KBM-7 (cell line): ENCODE results near the gene AP1S3.
"Not testable (repeated sequence)": the region's sequence is repeated elsewhere in the genome, so short reads cannot be mapped to it uniquely, and the experiment has no call there.

Source experiments
- DNase-seq: peaks from one replicate; pipeline ENCODE4 v3.0.0-alpha.2; 2015
- in situ Hi-C: fragments of 300-500 bp; cut with MboI; formaldehyde crosslinking; loops from 2 replicates; pipeline ENCODE4 v1.14.3; 2020; ENCODE audit warnings: low sequenced_read_pairs, low pct_unique_long_range_greater_than_20kb, mixed read lengths

Gene AP1S3

DNA sequence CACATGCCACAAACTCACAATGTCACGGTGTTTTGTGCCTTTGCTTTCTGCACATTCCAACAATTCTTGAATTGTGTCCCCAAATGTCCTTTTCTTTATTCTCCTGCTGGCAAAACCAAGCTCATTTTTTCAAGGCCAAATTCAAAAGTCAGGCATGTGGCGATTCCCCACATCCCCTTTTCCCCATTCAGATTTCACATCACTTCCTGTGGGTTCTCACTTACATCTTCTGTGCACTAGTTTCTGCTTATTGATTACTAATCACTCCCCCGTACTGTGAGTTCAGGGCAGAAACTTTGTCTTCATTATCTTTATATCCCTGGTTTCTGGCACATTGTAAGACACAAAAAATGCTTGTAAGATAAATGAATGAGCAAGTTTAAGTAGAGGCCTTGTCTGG is 69.2 kb downstream of the AP1S3 start:
- DNase-seq: peak; percentile 32
- in situ Hi-C loops: no loop called here

DNA sequence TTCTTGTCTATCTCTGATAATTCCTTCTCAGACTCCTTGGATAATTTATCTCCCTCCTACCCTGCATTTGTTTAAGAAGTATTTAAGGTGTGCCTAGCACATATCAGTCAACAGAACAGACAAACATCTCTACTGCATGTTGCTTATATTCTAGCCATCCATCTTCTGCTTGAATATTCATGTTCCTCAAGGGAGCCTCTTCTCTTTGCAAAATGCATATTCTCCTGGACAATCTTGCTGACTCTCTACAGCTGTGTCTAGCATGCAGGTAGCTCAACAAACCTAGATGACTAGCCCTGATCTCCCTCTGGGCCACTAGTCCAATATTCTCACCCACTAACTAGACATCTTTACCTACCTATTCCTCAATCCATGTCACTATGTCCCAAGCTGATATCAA is 70.0 kb downstream of the AP1S3 start:
- DNase-seq: no peak
- in situ Hi-C loops: no loop called here

DNA sequence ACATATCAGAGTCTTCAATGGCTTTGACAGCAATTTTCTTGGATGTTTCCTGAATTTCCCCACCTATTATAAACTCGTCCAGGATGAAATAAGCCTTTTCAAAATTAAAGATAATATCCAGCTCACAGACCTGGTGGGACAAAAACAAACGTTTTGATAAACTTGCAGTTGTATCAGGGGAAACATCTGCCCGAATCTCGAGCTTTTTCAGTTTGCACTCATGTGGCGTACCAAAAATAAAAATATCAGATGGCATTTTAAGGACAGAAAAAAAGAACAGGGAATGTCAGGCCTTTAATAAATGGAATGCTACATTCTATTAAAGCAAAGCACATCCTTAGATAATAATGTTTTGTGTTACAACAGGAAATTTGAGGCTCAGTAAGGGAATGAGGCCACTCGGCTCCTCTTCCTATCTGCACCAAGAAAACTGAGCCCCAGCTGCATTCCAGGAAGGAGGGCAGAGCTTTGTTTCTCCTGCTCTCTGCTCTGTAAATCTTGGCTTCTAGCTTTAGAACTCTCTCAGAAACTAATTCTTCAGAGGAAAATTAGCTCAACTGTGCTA is 72.1 kb downstream of the AP1S3 start:
- no peak for DNase-seq
- in situ Hi-C loops: no loop called here

DNA sequence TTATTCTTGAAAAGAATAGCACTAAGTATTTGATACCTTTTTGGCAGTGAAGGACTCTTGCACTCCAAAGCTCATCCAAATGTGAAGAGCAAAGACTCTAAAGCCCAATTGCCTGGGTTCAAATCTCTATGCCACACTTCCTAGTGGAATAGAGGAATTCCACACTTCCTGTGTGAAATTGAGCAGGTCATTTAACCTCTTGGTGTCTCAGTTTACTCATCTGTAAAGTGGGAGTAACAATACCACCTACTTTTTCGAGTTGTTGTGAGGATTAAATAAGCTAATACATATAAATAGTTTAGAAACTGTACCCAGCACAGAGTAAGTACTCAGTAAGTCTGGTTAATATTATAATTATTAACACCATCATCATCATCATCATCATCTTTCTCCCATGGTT is 72.6 kb downstream of the AP1S3 start:
- no peak for DNase-seq
- in situ Hi-C loops: no loop called here

DNA sequence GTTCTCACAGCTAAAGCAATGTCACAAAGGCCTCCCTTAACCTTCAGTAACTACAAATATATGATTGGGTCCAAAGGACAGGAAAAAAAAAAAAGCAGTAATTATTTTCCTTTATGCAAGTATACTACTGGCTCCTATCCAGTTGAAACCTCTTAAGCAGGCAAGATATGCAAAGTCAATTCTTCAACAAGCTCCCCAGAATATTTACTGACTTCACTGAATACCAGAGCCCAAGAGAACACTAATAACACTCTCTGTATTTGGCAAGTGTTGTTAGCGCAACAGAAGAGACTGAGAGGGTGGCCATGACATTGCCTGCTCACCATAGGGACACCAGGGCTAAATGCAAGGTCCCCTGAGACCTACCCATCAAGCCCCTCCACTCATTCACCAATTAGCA is 74.5 kb downstream of the AP1S3 start:
- no peak for DNase-seq
- in situ Hi-C loops: no loop called here

DNA sequence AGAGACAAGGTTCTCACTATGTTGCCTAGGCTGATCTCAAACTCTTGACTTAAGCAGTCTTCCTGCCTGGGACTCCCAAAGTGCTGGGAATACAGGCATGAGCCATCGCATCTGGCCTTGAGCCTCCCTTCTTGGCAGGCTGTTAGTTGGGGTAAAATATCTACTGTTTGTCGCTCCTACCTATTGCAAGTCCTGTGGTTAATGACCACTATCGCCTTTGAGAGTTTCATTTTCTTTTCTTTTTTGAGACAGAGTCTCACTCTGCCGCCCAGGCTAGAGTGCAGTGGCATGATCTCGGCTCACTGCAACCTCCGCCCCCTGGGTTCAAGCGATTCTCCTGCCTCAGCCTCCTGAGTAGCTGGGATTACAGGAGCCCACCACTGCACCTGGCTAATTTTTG is 75.6 kb downstream of the AP1S3 start:
- in situ Hi-C loops, DNase-seq: not testable (repeated sequence)

DNA sequence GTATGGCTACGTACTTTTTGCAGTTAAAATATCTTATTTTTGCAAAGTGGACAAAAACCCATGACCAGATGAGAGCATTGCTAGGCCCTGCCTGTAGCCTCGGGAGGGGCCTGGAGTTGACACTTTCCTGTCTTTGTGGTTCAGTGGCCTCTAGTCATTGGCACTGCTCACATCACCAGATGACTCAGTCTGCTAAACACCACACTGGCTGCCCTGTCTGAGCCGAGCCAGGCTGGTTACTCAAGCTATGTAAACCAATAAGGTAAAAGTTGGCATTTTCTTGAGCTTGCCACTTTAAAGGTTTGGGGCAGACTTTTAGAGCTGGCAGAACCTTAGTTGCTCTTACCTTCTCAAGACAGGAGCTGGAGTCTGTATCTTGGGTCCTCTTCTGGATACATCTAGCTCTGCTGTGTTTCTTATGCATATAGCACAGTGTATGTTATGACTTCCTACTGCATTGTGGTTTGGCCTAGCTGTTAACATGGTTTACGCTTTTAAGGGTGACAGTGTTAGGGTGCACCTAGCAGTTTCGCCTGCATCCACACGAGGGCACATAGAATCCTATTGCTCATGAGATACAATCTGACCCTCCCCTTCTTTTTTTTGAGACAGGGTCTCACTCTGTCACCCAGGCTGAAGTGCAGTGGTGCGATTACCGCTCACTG is 76.4 kb downstream of the AP1S3 start:
- DNase-seq: peak; percentile 3
- in situ Hi-C loops: no loop called here

DNA sequence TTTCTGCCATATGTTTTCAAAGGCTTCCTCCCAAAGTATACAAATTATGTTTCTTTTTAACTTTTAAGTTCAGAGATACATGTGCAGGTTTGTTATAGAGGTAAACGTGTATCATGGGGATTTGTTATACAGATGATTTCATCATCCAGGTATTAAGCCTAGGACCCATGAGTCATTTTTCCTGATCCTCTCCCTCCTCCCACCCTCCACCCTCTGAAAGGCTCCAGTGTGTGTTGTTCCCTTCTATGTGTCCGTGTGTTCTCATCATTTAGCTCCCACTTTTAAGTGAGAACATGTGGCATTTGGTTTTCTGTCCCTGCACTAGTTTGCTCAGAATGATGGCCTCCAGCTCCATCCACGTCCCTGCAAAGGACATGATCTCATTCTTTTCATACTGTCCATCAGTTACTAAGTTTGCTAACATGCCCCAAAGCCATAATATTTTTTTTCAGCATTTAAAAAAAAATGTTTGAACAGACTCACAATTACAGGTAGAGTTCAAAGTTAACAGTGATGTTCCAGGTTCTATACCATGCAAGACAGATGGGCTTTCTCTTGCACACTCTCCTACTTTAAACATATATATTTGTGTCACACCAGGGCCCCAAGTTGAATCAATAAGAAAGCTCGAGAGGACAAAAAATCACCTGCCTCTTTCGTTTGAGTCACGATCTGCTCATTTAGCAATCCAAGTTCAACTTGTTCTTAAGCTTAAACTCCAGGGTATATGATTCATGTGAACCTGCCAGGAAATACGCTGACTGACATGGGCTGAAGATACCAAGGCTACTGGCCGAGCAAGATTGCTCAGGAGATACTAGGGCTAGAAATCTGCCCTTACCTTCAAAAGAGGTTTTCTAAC is 77.6 kb downstream of the AP1S3 start:
- in situ Hi-C loops: no loop called here
- DNase-seq: no peak

DNA sequence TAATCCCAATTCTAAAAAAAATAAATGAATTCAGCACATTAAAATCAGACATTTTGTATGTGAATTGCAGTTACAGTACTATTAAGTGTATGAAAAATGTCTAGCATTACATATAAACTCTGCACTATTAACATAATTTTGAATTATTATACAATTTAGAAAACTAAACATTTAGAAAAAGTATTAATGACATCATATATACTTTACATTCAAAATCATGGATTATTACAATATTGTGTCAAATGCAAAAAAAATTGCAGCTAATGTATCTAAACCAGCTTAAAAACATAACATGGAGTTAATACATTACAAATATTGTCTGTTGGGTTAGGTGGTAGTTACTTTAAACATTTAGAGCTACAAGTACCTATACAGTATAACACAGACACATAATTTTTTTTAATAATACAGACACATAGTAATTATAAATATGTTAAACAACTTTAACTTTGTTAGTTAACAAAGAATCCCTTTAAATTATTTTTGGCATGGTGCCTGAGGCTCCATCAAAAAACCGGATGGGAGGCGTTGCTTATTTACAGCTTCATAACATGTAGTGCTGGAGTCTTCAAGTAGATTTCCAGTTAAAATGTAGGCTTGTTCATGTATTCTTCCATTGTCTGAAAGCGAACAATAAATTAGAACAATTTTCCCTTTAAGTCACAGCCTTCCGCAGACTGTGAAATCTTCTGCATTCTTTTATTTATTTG is 79.1 kb downstream of the AP1S3 start:
- in situ Hi-C loops: no loop called here
- no peak for DNase-seq

DNA sequence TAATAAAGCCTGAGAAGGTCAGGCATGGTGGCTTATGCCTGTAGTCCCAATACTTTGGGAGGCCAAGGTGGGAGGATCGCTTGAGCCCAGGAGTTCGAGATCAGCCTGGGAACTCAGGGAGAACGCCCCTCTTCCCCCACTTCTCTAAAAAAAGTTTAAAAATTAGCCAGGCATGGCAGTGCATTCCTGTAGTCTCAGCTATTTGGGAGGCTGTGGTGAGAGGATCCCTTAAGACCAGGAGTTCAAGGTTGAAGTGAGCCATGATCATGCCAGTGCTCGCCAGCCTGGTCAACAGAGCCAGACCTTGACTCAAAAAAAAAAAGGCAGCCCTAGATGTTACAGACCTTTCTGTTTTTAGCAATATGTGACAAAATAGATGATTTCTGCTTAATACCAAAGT is 83.4 kb downstream of the AP1S3 start:
- no peak for DNase-seq
- in situ Hi-C loops: no loop called here

DNA sequence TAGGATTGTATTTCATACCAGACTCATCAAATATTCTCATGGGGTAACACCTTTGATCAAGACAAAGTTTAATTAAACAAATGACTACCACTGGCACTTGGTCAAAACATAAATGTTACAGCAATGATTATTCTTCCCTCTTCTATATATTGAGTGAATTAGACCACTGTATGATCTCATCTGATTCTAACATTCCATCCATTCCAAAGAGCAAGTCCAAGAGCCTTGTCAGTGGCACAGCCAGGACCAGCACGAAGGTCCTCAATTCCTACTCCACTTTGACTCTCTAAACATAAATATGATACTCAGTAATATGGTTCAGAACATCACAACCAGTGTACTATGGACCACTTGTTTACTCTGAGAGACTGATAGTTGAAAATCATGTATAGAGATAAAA is 86.4 kb downstream of the AP1S3 start:
- DNase-seq: no peak
- in situ Hi-C loops: no loop called here

DNA sequence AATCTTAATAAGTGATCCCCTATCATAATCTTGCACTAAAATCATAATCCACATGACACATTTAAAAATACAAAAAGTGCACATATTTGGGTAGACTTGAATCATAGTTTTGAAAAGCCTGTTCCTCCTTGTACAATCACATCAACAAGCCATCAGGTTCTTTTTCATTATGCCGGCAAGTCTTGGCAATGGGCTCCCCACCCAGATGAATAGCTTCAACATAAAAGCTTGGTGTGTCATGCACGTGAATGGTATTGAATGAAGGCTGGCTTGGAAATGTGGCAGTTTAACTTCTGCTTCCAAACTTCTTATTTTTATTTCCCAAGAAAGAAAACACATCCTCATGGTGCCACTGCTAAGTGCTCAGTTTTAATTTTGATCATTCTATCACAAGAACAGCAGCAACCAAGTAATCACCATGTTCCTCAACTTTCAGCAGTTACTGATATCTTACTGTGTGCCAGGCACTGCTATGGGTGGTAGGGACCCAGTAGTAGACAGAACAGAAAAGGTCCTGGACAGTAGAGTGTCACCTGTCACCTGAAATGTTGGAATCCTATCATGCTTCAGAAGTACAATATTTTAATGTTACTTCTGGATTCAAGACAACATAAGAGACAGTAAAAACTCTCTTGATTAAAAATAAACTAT is 89.9 kb downstream of the AP1S3 start:
- in situ Hi-C loops: no loop called here
- DNase-seq: no peak

DNA sequence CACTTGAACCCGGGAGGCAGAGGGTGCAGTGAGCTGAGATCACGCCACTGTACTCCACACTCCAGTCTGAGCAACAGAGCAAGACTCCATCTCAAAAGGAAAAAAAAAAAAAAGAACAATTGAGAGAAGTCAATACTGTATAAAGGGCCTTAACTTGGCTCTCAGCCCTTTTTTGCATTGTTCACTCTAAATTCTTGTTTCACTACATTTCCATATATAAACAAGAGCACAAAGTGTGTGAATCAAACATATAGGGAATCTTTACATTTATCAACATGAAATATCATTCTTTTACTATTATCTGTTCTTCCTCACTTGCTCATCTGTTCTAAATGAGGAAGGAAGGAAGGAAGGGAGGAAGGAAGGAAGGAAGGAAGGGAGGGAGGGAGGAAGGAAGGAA is 90.8 kb downstream of the AP1S3 start:
- in situ Hi-C loops: no loop called here
- DNase-seq: no peak

DNA sequence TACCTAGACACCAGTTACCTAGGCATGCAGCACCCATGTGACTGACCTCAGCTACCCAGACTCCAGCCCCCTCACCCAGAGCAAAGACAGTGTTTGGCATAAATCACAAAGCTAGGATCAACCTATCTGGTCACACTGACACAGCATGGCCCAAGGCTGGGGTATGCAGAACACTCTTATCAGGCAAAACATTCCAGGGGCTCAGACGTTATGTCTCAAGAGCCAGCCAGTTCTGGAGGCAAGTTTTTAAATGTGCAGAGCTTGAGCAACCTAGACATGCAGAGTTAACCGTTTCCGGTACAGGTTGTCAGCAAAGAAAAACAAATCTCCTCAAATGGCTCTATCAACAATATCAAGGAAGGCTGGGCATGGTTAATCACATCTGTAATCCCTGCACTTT is 92.8 kb downstream of the AP1S3 start:
- in situ Hi-C loops: no loop called here
- DNase-seq: no peak

DNA sequence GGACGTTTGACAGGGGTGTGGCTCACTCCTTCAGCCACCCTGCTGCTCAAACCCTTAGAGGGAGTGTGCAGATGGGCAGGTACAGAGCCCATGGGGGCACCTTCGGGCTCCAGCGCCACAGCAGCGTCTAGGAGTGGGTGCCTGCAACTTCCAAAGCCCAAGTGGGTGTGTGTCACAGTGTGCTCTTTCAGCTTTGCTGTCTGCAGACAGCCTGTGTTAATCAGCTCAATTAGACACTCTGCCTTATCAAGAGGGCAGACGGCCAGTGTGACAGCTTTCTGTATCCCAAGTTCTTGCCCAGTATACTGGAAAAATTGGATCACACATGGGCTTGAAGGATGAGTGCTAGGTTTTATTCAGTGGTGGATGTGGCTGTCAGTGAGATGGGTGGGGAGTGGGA is 96.7 kb downstream of the AP1S3 start:
- in situ Hi-C loops: no loop called here
- no peak for DNase-seq

DNA sequence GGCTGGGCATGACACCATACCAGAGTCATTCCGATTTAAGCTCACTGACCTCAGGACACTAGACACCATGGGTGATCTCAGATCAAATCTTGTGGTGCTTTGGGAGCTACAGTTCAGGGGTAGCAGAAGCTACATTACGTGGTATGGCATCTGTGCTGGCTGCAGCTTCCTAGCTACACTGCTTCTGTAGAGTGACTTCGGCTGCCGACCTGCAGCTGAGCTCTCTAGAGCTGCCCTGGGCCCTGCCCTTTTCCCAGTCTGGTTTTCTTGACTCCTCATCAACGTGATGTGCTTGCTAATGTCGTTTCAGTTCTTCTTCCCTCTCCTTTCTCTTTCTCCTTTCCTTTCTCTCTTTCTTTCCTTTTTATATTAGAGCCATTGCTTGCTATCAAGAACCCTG is 100.2 kb downstream of the AP1S3 start:
- DNase-seq: no peak
- in situ Hi-C loops: no loop called here

DNA sequence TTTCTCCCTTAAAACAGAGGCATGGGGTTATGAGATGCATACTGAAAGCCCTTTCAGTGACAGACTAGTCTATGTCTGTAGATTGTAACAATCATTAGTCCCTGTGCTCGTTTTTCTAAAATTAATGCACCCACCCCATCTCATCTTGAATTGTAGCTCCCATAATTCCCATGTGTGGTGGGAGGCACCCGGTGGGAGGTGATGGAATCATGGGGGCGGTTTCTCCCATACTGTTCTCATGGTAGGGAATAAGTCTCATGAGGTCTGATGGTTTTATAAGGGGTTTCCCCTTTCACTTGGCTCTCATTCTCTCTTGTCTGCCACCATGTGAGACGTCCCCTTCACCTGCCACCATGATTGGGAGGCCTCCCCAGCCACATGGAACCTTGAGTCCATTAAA is 100.9 kb downstream of the AP1S3 start:
- no peak for DNase-seq
- in situ Hi-C loops: no loop called here

DNA sequence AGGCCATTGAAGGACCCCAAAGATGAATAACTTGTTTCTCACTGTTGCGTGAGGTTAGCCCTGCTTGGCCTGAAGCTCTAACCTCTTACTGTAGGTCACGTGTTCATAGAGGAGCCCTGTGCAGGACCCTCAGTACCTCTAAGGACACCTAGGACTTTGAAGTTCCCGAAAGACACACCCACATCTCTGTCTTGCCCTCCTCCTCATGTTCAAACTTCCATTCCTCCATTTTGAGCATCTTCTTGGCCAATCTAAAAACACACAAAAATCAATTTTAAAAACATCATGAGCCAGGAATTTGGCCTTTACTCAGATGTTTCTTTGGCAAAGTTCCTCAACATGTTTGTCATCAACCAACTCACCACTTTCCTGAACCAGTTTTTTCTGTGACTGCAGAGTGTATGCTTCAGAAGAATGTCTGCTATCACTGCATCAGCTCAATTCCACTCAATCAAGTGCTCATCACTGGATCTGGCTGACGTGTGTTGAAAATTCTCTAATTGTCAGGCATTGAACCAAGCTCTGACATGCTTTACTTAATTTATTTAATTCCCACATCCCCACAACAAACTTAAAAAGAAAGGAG is 101.6 kb downstream of the AP1S3 start:
- DNase-seq: no peak
- in situ Hi-C loops: no loop called here

DNA sequence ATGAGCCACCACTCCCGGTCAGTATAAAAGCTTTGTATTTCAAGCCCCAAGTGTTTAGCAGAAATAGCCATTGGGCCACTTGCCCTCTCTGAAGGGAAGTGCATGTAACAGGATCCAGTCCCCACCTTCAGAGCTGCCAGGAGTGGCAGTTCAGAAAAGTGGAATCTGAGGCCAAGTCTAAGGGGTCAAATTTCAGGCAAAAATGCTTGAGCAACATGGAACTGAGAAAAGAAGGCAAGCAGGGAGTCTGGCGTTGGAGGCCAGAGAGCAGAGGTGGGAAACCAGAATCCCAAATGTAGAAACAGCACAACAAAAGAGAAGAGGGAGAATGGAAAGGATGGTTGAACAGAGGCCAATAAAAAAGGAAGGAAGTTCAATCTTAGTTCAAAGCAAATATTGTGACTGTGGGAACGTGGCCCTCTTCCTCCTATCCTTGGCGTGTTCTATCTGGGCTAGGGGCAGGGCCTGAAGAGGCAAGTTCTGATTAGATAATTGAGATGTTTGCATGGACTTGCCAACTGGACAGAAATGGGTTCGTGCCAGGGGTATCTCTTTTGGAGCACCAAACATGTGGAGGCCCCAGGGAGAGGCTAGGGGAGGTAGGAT is 102.2 kb downstream of the AP1S3 start:
- DNase-seq: no peak
- in situ Hi-C loops: no loop called here
